Panc1 (cell line): Measurements from ENCODE around the gene TRPC4AP.

Source experiments
- POLR2AphosphoS5 ChIP-seq: IDR thresholded peaks from 2 replicates; pipeline ENCODE4 v1.6.1; 2012; ENCODE audit warnings: mild to moderate bottlenecking, low read depth, low read length, moderate library complexity
- TF ChIP-seq, protein P1 (sequence below): fragments of 450-650 bp; IDR thresholded peaks from 2 replicates; pipeline ENCODE4 v1.5.1; 2017; ENCODE audit warnings: mild to moderate bottlenecking
- TF ChIP-seq, protein P2 (sequence below), 2 experiments: IDR thresholded peaks; 2 replicates each; pipeline ENCODE4 v1.6.1; 2011 to 2012; ENCODE audit warnings: low read depth in 2 of 2, control low read depth in 1 of 2, low read length in 1 of 2, mild to moderate bottlenecking in 1 of 2, moderate library complexity in 1 of 2; ENCODE audit not compliant: insufficient read depth in 1 of 2

DNA sequence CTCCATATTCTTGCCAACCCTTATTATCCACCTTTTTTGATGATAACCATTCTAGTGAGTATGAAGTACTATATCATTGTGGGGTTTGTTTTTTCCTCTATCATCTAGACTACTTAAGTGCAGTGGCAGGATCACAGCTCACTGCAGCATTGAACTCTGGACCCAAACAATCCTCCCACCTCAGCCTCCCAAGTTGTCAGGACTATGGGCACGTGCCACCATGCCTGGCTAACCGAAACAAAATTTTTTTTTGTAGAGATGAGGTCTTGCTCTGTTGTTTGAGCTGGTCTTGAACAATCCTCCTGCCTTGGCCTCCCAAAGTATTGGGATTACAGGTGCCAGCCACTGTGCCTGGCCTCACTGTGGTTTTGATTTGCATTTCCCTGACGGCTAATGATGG, 67.5 kb downstream of the TRPC4AP start:
- TF ChIP-seq, protein P1, sequence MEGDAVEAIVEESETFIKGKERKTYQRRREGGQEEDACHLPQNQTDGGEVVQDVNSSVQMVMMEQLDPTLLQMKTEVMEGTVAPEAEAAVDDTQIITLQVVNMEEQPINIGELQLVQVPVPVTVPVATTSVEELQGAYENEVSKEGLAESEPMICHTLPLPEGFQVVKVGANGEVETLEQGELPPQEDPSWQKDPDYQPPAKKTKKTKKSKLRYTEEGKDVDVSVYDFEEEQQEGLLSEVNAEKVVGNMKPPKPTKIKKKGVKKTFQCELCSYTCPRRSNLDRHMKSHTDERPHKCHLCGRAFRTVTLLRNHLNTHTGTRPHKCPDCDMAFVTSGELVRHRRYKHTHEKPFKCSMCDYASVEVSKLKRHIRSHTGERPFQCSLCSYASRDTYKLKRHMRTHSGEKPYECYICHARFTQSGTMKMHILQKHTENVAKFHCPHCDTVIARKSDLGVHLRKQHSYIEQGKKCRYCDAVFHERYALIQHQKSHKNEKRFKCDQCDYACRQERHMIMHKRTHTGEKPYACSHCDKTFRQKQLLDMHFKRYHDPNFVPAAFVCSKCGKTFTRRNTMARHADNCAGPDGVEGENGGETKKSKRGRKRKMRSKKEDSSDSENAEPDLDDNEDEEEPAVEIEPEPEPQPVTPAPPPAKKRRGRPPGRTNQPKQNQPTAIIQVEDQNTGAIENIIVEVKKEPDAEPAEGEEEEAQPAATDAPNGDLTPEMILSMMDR: no peak
- TF ChIP-seq, protein P2, sequence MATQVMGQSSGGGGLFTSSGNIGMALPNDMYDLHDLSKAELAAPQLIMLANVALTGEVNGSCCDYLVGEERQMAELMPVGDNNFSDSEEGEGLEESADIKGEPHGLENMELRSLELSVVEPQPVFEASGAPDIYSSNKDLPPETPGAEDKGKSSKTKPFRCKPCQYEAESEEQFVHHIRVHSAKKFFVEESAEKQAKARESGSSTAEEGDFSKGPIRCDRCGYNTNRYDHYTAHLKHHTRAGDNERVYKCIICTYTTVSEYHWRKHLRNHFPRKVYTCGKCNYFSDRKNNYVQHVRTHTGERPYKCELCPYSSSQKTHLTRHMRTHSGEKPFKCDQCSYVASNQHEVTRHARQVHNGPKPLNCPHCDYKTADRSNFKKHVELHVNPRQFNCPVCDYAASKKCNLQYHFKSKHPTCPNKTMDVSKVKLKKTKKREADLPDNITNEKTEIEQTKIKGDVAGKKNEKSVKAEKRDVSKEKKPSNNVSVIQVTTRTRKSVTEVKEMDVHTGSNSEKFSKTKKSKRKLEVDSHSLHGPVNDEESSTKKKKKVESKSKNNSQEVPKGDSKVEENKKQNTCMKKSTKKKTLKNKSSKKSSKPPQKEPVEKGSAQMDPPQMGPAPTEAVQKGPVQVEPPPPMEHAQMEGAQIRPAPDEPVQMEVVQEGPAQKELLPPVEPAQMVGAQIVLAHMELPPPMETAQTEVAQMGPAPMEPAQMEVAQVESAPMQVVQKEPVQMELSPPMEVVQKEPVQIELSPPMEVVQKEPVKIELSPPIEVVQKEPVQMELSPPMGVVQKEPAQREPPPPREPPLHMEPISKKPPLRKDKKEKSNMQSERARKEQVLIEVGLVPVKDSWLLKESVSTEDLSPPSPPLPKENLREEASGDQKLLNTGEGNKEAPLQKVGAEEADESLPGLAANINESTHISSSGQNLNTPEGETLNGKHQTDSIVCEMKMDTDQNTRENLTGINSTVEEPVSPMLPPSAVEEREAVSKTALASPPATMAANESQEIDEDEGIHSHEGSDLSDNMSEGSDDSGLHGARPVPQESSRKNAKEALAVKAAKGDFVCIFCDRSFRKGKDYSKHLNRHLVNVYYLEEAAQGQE (IDR thresholded peaks at IDR 0.05; ENCODE audit: insufficient read depth in 1 of 2, low read depth in 2 of 2, low read length in 1 of 2): no peak
- no peak for TF ChIP-seq POLR2AphosphoS5
